ENCODE measurements around the gene WNK2.

WNK2 gene

DNA sequence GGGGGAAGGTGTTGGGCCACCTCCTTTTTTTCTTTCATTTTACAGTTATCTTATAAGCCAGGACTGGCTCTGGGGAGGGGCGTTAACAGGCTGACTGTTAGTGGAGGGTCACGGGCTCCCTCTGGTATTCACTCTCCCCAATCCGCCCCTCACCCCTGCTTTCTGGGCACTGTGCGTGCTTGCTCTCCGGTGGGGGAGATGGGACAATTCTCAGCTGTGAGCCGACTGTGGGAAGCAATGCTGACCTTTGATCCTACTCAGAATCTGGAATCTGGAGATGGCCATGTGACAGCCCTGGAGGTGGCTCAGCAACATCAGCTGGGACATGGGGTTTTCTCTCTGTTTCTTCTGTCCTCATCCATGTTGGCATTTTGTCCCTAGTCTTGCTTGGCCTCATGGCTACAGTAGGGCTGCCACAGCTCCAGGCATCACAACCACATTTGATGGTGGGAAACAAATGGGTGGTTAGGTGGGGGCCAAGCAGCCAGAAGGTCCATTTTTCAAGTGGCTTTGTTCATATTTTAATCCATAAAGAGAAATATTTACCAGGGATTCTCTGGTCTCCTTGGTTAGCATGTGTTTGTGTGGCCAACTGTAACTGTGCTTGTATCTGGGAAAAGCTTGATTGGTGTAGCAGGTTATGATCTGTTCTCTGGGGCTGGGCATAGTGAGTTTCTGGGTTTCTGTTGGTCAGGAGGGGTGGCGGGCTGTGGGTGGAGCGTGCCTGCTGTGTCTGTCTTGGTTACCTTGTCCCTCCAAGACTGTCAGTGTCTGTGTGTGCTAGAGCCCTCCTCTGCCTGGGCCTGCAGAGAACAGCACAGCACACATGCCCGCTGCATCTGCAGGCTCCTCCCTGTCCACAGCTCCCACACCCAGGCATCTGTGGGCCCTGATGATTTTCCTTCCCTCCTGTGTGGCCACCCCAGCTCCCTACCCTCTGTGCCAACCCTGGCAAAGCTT is 12.4 kb downstream of the WNK2 start:
- DNase-seq (ENCODE audit: insufficient read length, low spot score) (no peak), FAIRE-seq (no peak)
- TF ChIP-seq PAX5 (IDR thresholded peaks at IDR 0.05; ENCODE audit: insufficient read depth, low read length, severe bottlenecking) = no peak
- TF ChIP-seq SPI1 (IDR thresholded peaks at IDR 0.05; ENCODE audit: low read depth, low read length) = no peak
- TF ChIP-seq TAF1 (IDR thresholded peaks at IDR 0.05; ENCODE audit: low read depth, low read length) = no peak
- TF ChIP-seq POLR2A (IDR thresholded peaks at IDR 0.05; ENCODE audit: low read depth, low read length) = no peak
- no peak for TF ChIP-seq POLR2AphosphoS5 (IDR thresholded peaks at IDR 0.05; ENCODE audit: low read depth, low read length)
- no peak for TF ChIP-seq POU2F2 (IDR thresholded peaks at IDR 0.05; ENCODE audit: low read depth, low read length)

DNA sequence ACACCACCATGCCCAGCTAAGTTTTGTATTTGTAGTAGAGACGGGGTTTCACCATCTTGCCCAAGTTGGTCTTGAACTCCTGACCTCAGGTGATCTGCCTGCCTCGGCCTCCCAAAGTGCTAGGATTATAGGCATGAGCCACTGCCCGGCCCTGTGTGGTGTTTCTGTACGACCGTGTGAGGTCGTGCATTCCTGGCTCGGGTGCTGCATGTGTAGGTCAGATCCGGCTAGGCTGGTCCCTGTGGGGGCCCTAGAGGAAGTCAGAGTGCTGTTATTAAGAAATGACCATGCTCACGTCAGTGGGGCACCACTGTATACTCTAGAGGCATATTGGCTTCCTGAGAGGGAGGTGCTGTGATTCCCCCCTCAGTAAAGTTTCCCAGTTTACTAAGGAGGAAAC is 13.7 kb downstream of the WNK2 start:
- DNase-seq (ENCODE audit: insufficient read length, low spot score) (no peak), FAIRE-seq (no peak)
- no peak for TF ChIP-seq POLR2AphosphoS5 (IDR thresholded peaks at IDR 0.05; ENCODE audit: low read depth, low read length)

DNA sequence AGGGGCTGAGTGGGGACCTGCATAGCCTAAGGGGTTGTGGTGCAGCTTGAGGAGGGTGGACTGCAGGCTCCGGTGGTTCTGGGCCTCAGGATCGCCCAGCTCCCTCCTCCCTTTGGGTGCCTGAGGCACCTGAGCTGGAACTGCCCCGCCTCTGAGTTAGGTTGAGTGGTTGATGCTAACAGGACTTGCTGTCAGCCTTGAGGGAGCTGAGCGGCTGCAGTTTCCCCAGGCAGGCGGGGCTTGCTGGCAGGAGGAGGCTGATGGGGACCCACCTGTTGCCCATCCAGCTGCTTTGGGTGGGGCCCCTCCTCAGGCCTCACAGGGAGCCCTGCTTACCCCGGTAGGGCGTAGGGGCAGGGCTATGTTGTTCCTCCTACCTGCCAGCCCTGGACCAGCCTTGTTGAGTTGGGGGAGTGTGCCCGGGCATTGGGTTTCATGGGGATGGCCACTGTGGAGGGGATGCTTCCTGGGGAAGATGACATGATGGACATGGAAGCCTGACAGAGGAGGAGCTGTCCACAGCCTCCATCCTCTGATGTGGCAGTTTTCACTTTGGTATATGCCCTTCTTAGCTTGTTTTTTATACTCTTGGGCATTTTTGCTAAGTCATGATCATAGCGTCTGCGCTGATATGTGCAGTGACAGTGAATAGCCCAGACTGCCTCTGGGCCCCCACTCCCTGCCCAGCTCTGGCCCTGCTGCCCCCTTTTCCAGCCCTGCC is 14.3 kb downstream of the WNK2 start:
- DNase-seq (ENCODE audit: insufficient read length, low spot score) (no peak), FAIRE-seq (no peak)
- TF ChIP-seq SPI1 (IDR thresholded peaks at IDR 0.05; ENCODE audit: low read depth, low read length) (no peak), POU2F2 (IDR thresholded peaks at IDR 0.05; ENCODE audit: low read depth, low read length) (no peak), POLR2A (IDR thresholded peaks at IDR 0.05; ENCODE audit: low read depth, low read length) (no peak), POLR2AphosphoS5 (IDR thresholded peaks at IDR 0.05; ENCODE audit: low read depth, low read length) (no peak), TAF1 (IDR thresholded peaks at IDR 0.05; ENCODE audit: low read depth, low read length) (no peak)

DNA sequence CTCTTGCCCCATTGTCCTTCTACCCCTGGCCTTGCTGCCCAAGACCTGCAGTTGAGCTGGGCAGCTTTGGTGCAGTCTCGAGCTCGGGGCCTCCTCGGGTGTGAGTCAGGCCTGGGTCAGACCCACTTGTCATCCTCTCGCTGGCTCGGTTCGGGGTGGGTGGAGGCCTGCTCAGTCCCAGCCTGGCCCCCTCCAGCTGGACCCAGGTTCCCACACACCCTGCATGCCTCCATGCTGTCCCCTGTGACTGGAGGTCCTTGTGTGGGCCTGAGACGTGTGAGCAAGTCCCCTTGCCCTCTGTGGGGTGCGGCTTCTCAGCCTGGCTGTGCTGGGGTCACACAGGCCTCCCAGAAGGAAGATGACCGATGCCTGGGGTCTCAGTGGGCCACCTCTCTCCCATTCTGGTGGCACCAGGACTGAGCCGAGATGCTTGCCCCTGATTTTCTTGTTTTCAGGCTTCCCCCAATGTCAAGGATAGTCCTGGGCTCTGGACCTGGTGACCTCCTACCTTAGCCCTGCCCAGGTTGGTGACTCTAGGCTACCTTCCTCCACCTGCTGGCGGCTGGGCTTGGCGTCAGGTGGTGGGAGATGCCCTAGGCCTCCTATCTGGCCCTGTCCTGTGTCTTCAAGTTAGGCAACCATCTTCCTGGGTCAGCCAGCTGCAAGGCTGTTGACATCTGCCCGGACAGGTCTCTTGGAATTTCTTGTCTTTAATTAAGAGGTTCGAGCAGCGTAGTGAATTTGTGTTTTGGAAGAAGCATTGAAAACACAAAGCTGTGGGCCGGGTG is 15.1 kb downstream of the WNK2 start:
- TF ChIP-seq SPI1 (IDR thresholded peaks at IDR 0.05; ENCODE audit: low read depth, low read length) (no peak), POLR2AphosphoS5 (IDR thresholded peaks at IDR 0.05; ENCODE audit: low read depth, low read length) (no peak), TAF1 (IDR thresholded peaks at IDR 0.05; ENCODE audit: low read depth, low read length) (no peak), PAX5 (IDR thresholded peaks at IDR 0.05; ENCODE audit: insufficient read depth, low read length, severe bottlenecking) (no peak), POU2F2 (IDR thresholded peaks at IDR 0.05; ENCODE audit: low read depth, low read length) (no peak), POLR2A (IDR thresholded peaks at IDR 0.05; ENCODE audit: low read depth, low read length) (no peak)
- no peak for DNase-seq (ENCODE audit: insufficient read length, low spot score)
- FAIRE-seq = no peak

DNA sequence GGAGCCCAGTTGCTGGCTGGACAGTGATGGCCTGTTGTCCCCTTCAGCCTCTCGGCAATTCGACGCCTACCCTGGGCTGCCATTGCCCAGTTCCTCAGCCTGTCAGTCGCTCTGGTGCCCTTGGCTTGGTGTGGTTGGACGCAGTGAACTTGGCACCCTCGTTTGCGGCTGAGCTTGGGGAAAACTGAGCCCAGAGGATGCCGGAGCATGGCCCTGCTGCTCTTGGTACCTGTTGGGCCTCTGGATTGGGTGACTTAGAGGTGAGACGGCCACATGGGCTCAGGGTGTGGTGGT is 16.5 kb downstream of the WNK2 start:
- FAIRE-seq = no peak
- DNase-seq (ENCODE audit: insufficient read length, low spot score) = no peak
- TF ChIP-seq POU2F2 (IDR thresholded peaks at IDR 0.05; ENCODE audit: low read depth, low read length) (no peak), POLR2A (IDR thresholded peaks at IDR 0.05; ENCODE audit: low read depth, low read length) (no peak), PAX5 (IDR thresholded peaks at IDR 0.05; ENCODE audit: insufficient read depth, low read length, severe bottlenecking) (no peak), SPI1 (IDR thresholded peaks at IDR 0.05; ENCODE audit: low read depth, low read length) (no peak), TAF1 (IDR thresholded peaks at IDR 0.05; ENCODE audit: low read depth, low read length) (no peak), POLR2AphosphoS5 (IDR thresholded peaks at IDR 0.05; ENCODE audit: low read depth, low read length) (no peak)

DNA sequence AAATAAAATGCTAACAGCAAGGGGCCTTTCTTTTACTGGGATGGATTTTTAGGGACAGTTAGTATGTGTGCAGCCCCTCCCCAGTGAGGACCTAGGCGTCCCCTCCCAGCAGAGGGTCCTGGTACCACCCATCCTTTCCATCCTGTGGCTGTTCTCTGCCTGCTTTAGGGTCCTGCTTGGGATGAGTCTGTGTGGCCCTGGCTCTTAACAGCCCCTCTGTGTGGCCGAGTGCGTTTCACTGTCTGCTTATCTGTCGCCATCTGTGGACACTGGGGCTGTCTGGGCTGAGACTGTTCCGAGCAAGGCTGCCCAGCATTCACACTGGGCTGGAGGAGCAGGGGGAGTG is 17.0 kb downstream of the WNK2 start:
- TF ChIP-seq SPI1 (IDR thresholded peaks at IDR 0.05; ENCODE audit: low read depth, low read length) = no peak
- TF ChIP-seq PAX5 (IDR thresholded peaks at IDR 0.05; ENCODE audit: insufficient read depth, low read length, severe bottlenecking) = no peak
- TF ChIP-seq TAF1 (IDR thresholded peaks at IDR 0.05; ENCODE audit: low read depth, low read length) = no peak
- TF ChIP-seq POU2F2 (IDR thresholded peaks at IDR 0.05; ENCODE audit: low read depth, low read length) = no peak
- TF ChIP-seq POLR2A (IDR thresholded peaks at IDR 0.05; ENCODE audit: low read depth, low read length) = no peak
- no peak for TF ChIP-seq POLR2AphosphoS5 (IDR thresholded peaks at IDR 0.05; ENCODE audit: low read depth, low read length)
- no peak for DNase-seq (ENCODE audit: insufficient read length, low spot score)
- no peak for FAIRE-seq

DNA sequence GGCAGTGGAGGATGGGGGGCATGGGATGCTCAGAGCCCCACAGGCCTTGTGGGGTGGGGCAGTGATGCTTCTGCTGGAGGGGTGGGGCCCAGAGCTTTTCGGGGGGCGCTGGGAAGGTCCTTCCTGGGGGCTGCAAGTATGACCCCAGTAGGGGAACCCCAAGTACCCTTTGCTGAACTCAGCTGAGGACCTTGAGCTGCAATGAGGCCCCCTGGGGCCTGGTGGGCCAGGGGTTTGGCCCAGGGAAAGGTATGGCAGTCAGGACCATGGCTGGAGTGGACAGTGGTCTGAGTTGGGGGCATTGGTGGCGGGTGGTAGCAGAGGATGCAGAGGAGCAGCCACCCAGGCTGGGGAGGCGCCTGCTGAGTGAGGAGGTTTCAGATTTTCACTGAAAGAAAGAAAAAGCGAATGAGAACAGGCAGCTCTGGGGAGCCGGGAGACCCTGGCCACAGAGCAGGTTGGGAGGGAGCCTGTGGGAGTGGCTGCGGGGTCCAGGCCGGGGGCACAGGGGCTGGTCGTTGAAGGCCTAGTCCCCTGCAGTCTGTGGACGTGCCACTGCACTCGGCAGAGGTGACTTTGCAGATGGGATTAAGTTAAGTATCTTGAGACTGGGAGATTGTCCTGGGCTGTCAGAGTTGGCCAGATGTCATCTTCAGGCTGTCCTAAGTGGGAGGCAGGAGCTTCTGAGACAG is 19.2 kb downstream of the WNK2 start:
- FAIRE-seq = no peak
- TF ChIP-seq POLR2A (IDR thresholded peaks at IDR 0.05; ENCODE audit: low read depth, low read length) (no peak), SPI1 (IDR thresholded peaks at IDR 0.05; ENCODE audit: low read depth, low read length) (no peak), PAX5 (IDR thresholded peaks at IDR 0.05; ENCODE audit: insufficient read depth, low read length, severe bottlenecking) (no peak), TAF1 (IDR thresholded peaks at IDR 0.05; ENCODE audit: low read depth, low read length) (no peak), POU2F2 (IDR thresholded peaks at IDR 0.05; ENCODE audit: low read depth, low read length) (no peak), POLR2AphosphoS5 (IDR thresholded peaks at IDR 0.05; ENCODE audit: low read depth, low read length) (no peak)
- DNase-seq (ENCODE audit: insufficient read length, low spot score) = no peak

DNA sequence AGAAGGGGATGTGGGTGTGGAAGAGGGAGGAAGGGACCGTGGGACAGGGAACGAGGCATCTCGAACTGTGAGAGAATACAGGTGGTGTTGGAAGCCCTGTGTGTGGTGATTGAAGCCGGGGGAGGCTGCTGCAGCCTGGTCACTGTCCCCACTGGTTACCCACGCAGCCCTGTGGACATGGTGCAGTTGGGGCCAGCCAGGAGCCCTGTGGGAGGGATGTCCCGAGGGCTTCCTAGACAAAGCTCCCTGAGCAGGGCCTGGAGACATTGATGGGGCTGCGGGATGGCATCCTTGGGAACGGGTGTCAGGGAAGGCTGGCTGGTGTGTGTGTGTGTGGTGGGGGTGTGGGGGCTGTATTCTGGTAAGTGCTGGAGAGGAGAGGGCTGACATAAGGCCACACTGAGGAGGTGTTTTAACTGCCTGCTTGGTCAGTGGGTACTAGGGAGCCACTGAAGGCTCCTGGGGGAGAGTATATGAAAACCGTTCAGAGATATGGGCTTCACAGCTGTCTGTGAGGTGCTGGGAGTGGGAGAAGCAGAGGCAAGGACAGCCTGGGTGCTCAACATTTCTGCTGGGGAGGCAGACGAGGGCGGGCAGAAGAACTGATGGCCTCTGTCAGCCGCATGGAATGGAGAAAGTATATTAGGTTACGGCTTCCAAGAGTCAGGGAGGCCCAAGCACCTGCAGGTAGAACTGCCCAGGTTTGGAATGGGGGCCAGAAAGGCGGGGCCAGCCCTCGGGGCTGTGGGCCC is 20.0 kb downstream of the WNK2 start:
- FAIRE-seq (no peak), DNase-seq (ENCODE audit: insufficient read length, low spot score) (no peak)
- TF ChIP-seq PAX5 (IDR thresholded peaks at IDR 0.05; ENCODE audit: insufficient read depth, low read length, severe bottlenecking) (no peak), POLR2AphosphoS5 (IDR thresholded peaks at IDR 0.05; ENCODE audit: low read depth, low read length) (no peak), SPI1 (IDR thresholded peaks at IDR 0.05; ENCODE audit: low read depth, low read length) (no peak), TAF1 (IDR thresholded peaks at IDR 0.05; ENCODE audit: low read depth, low read length) (no peak), POU2F2 (IDR thresholded peaks at IDR 0.05; ENCODE audit: low read depth, low read length) (no peak), POLR2A (IDR thresholded peaks at IDR 0.05; ENCODE audit: low read depth, low read length) (no peak)
